H1 (cell line): ENCODE data around the gene HNF4A. TPM values are rescaled to one million over a fixed set of nuclear protein-coding genes. Genes with fewer than 3 reads are reported as not detected.

ENCODE experiments used
- BRCA1 ChIP-seq: IDR thresholded peaks from 2 replicates; pipeline ENCODE4 v1.6.1; 2012; ENCODE audit warnings: low read depth, low read length, improper control_type of control experiment
- SIX5 ChIP-seq: IDR thresholded peaks from 2 replicates; pipeline ENCODE4 v1.6.1; 2011; ENCODE audit warnings: mild to moderate bottlenecking, low read depth, low read length
- polyA plus RNA-seq, 7 experiments: library from polyadenylated mRNA; depleted of rRNA in 3 of 7; stranded (reverse) in 5 of 7; unstranded in 2 of 7; fragments of >200 nt in 5 of 7; fragments of 200-250 nt in 2 of 7; gene quantifications; 1 replicate in 5 of 7; 2 replicates in 1 of 7; 4 replicates in 1 of 7; pipeline versions ENCODE4 v1.2.1 to v1.2.3, GENCODE V29; 2011 to 2013; ENCODE audit warnings: missing spikeins in 2 of 7, mixed read lengths in 2 of 7
- total RNA-seq: library from RNA; stranded (reverse); fragmentation: NEBNext Ultra II Directional; extraction: Animal tissue kit (Norgen Biotek cat#: 25700); gene quantifications from 2 replicates; pipeline ENCODE4 v1.2.1, GENCODE V29; 2021

The HNF4A gene
- total and polyA plus RNA-seq, 2 of the 8 experiments (the other 6 are each of a cell fraction or from before 2014, with no cell fraction given): 0.03 TPM; not detected in 1

GRCh38 chr20:44420497-44420896 is 65.0 kb downstream of the HNF4A start (continued):
- TF ChIP-seq SIX5 (no peak), BRCA1 (no peak)
- TF ChIP-seq, all 59 proteins: peak for 0
